ENCODE data around the gene UBL4B.

DNA sequence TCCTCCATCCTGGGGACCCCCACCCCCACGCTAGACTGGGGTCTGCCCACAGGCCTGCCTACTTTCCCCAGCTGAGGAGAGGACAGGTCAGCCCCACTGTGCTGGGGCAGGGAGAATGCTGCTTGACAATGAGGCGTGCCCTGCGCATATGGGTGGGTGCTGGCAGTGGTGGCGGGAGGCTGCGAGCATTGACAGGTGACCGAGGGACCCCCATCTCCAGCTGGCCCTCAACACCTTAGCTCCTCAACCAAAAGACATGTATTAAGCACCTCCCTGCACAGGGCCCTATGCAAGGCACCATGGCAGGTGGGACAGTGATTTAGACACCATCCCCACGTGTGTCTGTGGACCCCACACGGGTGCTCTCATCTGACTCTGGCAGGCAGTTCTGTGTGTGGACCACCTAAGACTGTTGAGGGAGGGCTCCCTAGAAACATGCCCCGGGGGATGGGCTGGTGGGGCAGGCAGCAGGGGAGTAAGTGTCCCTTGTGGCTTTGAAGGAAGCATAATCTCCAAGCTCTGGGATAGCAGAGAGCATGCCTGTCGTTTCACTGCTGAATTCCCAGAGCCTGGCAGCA lies 23.4 kb upstream of the UBL4B start:
- no peak for TF ChIP-seq ZNF660 (tag by site-specific recombination; IDR thresholded peaks at IDR 0.05)
- TF ChIP-seq, protein P1, sequence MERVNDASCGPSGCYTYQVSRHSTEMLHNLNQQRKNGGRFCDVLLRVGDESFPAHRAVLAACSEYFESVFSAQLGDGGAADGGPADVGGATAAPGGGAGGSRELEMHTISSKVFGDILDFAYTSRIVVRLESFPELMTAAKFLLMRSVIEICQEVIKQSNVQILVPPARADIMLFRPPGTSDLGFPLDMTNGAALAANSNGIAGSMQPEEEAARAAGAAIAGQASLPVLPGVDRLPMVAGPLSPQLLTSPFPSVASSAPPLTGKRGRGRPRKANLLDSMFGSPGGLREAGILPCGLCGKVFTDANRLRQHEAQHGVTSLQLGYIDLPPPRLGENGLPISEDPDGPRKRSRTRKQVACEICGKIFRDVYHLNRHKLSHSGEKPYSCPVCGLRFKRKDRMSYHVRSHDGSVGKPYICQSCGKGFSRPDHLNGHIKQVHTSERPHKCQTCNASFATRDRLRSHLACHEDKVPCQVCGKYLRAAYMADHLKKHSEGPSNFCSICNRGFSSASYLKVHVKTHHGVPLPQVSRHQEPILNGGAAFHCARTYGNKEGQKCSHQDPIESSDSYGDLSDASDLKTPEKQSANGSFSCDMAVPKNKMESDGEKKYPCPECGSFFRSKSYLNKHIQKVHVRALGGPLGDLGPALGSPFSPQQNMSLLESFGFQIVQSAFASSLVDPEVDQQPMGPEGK (tag by site-specific recombination; IDR thresholded peaks at IDR 0.05), result no peak
- TF ChIP-seq, protein P2, sequence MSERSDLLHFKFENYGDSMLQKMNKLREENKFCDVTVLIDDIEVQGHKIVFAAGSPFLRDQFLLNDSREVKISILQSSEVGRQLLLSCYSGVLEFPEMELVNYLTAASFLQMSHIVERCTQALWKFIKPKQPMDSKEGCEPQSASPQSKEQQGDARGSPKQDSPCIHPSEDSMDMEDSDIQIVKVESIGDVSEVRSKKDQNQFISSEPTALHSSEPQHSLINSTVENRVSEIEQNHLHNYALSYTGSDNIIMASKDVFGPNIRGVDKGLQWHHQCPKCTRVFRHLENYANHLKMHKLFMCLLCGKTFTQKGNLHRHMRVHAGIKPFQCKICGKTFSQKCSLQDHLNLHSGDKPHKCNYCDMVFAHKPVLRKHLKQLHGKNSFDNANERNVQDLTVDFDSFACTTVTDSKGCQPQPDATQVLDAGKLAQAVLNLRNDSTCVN (tag by site-specific recombination; optimal IDR thresholded peaks at IDR 0.05), result no peak
- TF ChIP-seq, protein P3, sequence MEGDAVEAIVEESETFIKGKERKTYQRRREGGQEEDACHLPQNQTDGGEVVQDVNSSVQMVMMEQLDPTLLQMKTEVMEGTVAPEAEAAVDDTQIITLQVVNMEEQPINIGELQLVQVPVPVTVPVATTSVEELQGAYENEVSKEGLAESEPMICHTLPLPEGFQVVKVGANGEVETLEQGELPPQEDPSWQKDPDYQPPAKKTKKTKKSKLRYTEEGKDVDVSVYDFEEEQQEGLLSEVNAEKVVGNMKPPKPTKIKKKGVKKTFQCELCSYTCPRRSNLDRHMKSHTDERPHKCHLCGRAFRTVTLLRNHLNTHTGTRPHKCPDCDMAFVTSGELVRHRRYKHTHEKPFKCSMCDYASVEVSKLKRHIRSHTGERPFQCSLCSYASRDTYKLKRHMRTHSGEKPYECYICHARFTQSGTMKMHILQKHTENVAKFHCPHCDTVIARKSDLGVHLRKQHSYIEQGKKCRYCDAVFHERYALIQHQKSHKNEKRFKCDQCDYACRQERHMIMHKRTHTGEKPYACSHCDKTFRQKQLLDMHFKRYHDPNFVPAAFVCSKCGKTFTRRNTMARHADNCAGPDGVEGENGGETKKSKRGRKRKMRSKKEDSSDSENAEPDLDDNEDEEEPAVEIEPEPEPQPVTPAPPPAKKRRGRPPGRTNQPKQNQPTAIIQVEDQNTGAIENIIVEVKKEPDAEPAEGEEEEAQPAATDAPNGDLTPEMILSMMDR (tag by site-specific recombination; IDR thresholded peaks at IDR 0.05), result no peak

Data from HEK293 (cell line).